ENCODE data around the gene VSTM4. TPM values are rescaled to one million over a fixed set of nuclear protein-coding genes. Genes with fewer than 3 reads are reported as not detected.

The VSTM4 gene, protein sequence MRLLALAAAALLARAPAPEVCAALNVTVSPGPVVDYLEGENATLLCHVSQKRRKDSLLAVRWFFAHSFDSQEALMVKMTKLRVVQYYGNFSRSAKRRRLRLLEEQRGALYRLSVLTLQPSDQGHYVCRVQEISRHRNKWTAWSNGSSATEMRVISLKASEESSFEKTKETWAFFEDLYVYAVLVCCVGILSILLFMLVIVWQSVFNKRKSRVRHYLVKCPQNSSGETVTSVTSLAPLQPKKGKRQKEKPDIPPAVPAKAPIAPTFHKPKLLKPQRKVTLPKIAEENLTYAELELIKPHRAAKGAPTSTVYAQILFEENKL
- total RNA-seq = 22.4 TPM
- long read RNA-seq, full-length matches to known transcripts = 41 of 109 reads
- long read RNA-seq, partial matches to known transcripts = 10 of 109 reads
- long read RNA-seq, other reads (novel, unspliced or antisense) = 58 of 109 reads

DNA sequence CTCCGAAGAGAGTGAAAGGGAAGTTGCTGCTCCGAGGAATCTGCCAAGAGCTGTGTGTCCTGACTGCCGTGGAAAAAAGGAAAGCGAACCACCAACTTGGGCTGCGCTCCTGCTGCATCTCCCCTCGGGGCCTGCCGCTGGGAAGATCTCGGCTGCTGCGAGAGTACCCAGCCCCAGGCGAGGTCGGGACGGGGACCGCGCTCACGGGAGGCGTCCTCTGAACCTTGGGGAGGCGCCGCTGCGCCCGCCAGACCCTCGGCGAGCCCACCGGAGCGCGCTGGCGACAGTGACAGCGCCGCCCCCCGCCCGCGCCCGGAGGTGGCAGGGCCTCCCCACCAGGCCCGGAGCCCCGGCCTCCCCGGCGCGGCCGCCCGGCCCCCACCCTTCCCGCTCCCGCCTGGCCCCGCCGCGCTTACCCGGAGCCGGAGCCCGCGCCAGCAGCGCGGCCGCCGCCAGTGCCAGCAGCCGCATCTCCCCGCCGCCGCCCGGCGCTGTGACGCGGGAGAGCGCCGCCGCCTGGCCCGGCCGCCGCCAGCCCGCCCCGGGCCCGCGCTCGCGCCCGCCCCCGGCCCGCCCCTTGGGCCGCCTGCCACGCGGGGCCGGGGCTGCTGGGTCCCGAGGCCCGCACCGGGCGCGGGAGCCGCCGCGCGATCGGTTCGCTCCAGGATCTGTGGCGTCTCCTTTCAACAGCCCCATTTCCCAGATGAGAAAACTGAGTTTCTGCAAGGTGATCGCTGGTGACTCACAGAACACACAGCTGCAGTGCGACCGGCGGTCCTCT, at the start of gene VSTM4:
Gene VSTM4 (minus strand): TSS at position 508 of the 781 bp plus-strand sequence. CDS start 37 bp downstream, at position 471.
- intact Hi-C loops (cut with DNase I) = loop anchor here (10.0 kb wide), 1 partner anchor 110 kb away; no protein-coding TSS in a partner anchor
- peak; percentile 60 for ATAC-seq (ENCODE audit: poor library complexity)
- DNase-seq = peak; percentile 72

DNA sequence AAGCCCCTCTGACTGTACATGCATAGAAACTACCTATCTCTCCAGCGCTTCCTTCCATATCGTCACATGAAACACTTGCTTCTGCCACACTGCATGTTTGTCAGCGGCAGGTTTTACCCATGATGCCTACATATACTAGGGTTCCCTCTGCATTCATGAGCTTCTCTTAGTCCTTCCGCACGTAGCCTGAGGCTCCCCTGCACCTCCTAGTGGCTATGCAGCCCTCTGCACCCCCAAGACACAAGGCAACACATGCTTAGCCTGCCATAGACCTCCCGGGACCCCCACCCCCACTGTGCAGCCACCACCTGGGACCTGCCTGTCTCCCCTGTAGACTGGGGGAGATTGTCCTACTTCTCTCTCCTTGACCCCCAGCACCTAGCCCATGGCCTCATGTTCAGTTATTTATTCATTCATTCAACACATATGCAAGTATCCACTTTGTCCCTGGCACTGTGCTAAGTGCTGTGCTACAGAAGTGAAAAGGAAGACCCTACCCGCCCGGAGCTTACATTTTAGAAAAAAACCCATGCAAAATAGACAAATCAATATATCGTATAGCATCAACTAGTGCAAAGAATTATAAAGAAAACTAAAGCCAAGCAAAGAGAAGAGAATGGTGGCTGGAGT, 49.4 kb upstream of the VSTM4 start:
- DNase-seq = peak; percentile 70
- intact Hi-C loops (cut with DNase I) = loop anchor here (5.0 to 10.0 kb wide), 2 partner anchors 187 to 500 kb away; no protein-coding TSS in a partner anchor
- peak; percentile 79 for ATAC-seq (ENCODE audit: poor library complexity)

DNA sequence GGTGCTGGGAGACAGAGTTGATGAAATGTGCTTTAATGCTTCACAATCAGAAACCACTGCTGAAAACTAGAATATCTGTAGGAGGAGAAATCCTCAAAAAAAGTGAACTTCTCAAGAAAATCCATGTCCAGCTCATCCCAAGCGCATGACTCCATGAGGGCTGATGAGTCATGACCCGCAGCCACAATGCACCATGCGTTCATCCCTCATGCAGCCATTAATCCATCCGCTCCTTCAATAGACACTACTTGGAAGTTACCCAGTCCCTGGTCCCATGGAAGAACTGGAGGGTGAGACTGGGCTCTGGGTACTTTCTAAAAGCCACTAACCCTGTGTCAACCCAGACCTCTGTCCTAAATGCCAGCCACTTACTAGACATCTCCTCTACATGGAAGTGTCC, 48.4 kb upstream of the VSTM4 start:
- DNase-seq = no peak
- ATAC-seq (ENCODE audit: poor library complexity) = no peak
- intact Hi-C loops (cut with DNase I) = loop anchor here (5.0 to 10.0 kb wide), 2 partner anchors 186 to 499 kb away; no protein-coding TSS in a partner anchor

DNA sequence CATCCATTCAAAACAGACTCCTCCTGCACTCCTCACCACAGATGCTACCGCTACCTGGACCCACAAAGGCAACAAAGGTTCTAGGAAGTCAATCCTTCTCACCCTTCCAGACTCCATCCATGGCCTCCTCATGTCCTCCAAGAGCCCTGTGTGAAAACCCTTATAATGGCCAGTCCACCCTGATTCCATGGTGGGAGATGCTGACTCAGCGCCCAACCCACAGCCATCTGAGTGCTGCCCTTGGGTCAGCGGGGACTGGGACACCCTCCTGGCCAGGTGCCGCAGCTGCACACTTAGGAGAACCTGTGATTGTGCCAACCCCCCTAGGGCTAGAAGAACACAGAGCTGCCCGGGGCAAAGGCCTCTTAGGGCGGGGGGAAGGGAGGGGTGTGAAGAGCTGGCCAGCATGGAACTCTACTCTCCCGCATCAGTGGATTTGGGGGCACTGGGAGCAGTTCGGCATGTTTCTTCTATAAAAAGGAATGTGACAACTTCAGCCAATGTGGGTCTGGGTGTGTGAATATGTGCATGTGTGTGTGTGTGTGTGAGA, 47.5 kb upstream of the VSTM4 start:
- intact Hi-C loops (cut with DNase I) = loop anchor here (5.0 to 10.0 kb wide), 2 partner anchors 186 to 498 kb away; no protein-coding TSS in a partner anchor
- ATAC-seq (ENCODE audit: poor library complexity) (no peak), DNase-seq (no peak)

DNA sequence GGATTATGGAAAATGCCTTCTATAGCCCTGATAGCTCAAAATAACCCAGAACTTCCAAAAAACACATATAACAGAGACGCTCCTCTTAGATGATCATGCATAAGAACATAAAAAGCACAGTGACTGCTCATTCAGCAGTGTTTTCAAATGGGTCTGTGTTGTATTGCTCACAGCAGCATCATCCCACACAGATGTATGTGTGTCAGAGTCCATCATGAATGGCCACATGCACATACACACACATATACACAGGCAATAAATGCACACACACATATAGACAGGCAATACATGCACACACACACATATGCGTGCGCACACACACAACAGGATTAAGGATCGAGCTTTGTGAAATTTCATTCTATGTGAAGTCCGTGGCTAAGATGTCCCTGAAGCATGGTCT, 46.7 kb upstream of the VSTM4 start:
- ATAC-seq (ENCODE audit: poor library complexity) = no peak
- DNase-seq = no peak
- intact Hi-C loops (cut with DNase I) = loop anchor here (5.0 to 10.0 kb wide), 2 partner anchors 185 to 497 kb away; no protein-coding TSS in a partner anchor

DNA sequence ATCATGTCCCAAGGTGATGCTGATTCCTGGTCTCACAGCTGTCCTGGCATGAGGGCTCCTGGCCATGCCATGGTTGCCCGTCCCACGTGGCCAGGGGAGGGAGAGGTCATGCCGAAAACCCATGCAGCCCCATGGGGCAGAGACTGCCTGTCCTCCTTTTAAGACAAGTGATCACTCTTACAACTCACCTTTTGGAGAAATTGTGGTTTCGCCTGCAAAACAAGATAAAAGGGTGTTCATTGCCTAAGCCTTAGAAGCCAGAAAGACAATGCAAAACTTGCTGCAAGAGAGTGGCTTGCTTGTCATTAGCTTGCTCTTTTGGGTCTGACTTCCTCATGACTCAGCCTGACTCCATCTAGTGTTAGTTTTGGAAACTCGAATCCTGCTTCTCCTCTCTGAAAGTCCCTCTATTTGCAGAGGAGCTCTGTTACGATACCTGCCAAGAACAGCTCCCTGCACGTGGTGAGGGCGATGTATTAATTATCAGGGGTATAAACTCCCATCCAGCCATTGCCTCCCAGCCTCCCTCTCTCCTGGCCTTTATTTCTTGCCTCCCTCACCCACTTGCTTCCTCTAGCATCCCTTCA, 46.2 kb upstream of the VSTM4 start:
- no peak for DNase-seq
- intact Hi-C loops (cut with DNase I) = loop anchor here (5.0 to 10.0 kb wide), 2 partner anchors 184 to 497 kb away; no protein-coding TSS in a partner anchor
- peak; percentile 78 for ATAC-seq (ENCODE audit: poor library complexity)

DNA sequence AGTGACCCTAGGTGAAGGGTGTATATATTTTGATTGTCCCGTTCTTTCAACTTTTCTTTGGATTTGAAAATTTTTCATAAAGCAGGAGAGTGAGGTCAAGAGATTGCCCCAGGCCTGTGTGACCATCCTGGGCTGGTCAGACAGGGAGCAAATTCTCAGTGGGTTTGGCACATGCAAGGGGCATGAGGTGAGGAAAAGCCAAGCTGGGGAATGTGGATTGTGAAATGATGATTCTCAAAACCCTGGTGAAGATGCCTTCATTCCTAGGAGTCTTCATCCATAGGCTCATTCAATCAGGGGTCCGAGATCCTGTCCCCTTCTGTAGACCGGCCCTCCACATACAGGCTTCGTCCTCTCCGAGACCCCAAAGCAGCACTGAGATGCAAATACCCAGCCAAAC, 45.5 kb upstream of the VSTM4 start:
- intact Hi-C loops (cut with DNase I) = loop anchor here (5.0 to 10.0 kb wide), 2 partner anchors 184 to 496 kb away; no protein-coding TSS in a partner anchor
- ATAC-seq (ENCODE audit: poor library complexity) = no peak
- DNase-seq = no peak

DNA sequence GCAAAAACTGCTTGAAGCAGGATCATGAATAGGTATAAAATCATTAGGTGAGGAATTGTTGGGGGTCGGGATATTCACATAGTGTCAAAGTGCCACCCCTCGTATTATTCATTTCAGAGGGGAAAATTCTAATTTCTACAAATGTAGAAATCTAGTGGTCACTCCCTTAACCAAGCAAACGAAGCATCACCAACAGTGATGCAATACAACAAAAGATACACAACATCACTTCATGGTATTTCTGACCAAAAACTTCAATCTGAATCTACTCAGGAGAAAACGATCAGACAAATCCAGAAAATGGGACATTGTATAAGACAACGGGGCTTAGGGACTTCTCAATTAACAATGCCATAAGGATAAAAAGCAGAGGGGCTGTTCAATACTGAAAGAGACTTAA, 44.8 kb upstream of the VSTM4 start:
- intact Hi-C loops (cut with DNase I) = loop anchor here (5.0 to 10.0 kb wide), 2 partner anchors 183 to 495 kb away; no protein-coding TSS in a partner anchor
- ATAC-seq (ENCODE audit: poor library complexity) = no peak
- no peak for DNase-seq

DNA sequence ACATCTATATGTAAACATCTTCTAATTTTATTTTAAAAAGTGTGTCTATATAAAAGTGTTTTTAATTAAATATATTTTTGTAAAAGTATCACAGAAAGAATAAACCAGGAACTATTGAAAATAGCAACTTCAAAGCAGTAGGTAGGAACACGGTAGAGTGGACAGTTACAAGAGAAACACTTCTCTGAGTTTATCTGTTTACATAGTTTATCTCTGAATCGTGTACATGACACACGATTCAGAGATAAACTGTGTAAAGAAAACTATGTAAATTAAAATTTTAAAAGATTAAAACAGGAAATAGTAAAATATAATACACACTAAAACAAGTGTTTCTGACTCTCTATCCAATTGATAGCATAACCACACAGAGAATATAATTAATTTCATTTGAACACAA, 43.6 kb upstream of the VSTM4 start:
- intact Hi-C loops (cut with DNase I) = no loop called here
- DNase-seq = no peak
- ATAC-seq (ENCODE audit: poor library complexity) = no peak

DNA sequence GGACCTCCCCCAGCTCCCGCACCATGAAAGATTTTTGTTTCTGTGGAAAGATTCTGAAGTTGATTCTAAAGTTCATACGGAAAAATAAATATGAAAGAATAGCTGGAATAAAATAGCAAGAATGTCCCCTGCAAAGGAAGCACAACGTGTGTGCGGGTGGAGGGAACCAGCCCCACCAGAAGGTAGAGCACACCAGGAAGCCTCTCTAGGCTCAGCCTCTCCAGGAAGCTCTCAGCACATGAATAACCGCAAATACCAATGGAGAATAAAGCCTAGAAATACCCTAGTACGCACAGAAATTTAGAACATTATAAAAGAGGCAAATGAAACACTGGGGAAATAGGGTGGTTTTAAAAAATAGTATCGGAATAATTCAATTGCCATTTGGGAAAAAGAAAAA, 43.1 kb upstream of the VSTM4 start:
- ATAC-seq (ENCODE audit: poor library complexity) (no peak), DNase-seq (no peak)
- intact Hi-C loops (cut with DNase I) = no loop called here

DNA sequence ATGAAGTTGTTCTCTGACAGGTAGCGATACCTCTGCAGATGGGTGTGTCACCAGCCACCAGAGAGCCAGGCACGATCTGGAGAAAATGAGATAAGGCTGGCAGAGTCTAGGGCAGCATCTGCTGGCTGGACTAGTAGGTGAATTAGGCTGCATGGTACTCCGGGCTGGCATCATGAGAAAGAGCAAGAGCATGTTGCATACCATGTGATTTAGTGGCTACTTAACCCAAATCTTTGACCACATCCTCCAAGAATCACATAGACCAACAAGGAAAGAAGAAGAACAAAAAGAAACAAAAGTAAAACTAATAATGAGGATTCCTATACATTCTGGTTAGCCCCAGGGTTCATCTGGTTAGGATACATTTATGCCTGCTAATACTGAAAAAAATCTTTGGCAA, 41.9 kb upstream of the VSTM4 start:
- DNase-seq = no peak
- intact Hi-C loops (cut with DNase I) = no loop called here
- ATAC-seq (ENCODE audit: poor library complexity) = no peak

DNA sequence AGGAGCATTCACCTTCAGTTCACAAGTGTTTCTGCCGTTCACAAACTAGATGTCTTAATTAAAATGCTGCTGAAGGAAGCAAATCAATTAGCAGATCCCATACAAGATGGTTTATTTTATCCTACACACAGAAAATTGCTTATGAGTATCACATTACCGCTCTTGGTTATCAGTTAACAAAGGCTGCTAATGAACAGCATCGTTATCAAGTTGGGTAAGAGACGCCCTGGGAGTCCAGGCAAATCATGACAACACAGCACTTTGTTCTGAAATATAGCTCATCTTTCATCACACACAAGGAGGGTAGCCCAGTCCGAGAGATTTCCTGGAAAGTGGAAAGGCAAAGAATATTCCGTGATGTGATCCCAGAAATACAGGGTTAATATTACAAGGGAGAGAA, 39.3 kb upstream of the VSTM4 start:
- intact Hi-C loops (cut with DNase I) = no loop called here
- ATAC-seq (ENCODE audit: poor library complexity) (no peak), DNase-seq (no peak)

DNA sequence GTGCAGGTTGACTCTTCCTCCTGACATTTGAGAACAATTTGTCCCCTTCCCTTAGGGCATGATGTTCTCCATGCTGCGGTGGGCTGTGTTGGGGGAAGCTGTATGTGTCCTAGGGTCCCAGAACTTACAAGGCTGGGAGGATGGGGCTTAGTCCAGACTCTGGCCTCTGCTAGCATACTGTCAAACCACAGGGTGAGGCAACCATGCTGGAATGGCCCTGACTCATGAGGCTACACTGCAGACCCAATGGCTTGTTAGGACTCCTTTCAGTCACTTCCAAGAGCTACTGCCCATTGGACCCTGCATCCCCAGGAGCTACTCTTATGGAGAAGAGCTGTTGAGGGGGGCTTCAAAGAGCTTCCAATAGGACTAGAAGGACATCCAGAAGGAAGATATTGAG, 38.6 kb upstream of the VSTM4 start:
- intact Hi-C loops (cut with DNase I) = no loop called here
- no peak for DNase-seq

DNA sequence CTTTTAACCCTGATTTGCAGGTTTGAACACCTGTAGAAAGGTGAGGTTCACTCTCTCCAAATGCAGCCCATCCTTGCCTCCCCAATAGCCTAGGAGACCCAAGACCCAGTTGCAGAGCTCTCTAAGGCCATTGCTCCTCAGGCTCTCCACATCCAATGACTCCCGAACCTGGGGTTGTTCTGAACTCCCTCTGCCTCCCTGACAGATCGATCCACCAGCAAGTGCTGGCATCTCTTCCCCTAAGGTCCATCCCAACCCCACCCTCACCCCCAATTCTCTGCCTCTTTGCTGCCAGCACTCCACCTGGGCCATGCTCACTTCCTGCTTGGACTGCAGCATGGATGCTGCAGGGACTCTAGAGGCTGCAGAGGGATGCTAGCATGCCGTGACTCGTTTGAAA, 37.8 kb upstream of the VSTM4 start:
- intact Hi-C loops (cut with DNase I) = no loop called here
- ATAC-seq (ENCODE audit: poor library complexity) = no peak

More for the DNA sequence above, 38.6 kb upstream of the VSTM4 start:
- ATAC-seq (ENCODE audit: poor library complexity) = no peak

DNA sequence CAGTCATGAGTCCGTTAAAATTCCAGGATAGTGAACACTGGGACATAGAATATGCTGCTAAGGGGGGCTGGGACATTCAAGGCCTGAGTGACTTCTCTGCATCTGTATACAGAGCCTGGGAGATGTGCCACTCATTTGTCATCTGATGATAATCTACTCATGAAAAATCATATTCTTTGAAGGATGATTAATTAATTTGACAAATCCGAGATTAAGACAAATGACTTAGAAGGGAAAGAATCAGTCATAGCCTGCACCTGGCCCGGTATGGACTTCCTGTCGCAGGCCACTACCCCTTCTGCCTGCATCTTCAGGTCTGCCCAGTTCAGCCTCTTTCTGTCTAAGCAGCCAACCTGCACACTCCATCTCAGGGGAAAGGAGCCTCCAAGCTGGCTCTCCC, 37.3 kb upstream of the VSTM4 start:
- DNase-seq (no peak), ATAC-seq (ENCODE audit: poor library complexity) (no peak)
- intact Hi-C loops (cut with DNase I) = no loop called here

More for the DNA sequence above, 37.8 kb upstream of the VSTM4 start:
- DNase-seq = no peak

DNA sequence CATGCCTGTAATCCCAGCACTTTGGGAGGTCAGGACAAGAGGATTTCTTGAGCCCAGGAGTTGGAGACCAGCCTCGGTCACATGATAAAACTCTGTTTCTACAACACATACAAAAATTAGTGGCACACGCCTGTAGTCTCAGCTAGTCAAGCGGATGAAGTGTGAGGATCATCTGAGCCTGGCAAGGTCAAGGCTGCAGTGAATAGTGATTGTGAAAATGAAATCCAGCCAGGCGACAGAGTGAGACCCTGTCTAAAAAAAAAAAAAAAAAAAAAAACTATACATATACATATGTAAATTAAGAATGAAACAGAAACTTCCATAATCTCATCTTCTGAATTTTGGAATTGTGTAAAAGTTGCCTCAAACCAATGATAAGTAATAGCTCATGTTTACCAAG, 36.7 kb upstream of the VSTM4 start:
- intact Hi-C loops (cut with DNase I) = no loop called here

DNA sequence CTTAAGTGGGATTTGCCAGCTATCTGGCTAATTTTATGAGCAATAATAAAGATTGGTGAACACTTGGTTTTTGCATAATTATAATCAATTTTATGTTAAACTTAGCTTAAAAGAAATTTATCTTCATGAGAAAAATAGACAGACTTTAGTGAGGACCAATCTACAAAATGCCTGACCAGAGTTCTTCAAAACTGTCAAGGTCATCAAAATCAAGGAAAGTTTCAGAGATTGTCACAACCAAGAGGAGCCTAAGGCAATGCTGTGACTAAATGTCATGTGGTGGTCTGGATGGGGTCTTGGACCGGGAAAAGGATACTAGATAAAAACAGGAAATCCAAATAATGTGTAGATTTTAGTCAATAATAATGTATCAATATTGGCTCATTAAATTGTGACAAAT, 36.2 kb upstream of the VSTM4 start:
- ATAC-seq (ENCODE audit: poor library complexity) = no peak
- no peak for DNase-seq
- intact Hi-C loops (cut with DNase I) = no loop called here

More for the DNA sequence above, 36.7 kb upstream of the VSTM4 start:
- no peak for DNase-seq
- ATAC-seq (ENCODE audit: poor library complexity) = no peak

DNA sequence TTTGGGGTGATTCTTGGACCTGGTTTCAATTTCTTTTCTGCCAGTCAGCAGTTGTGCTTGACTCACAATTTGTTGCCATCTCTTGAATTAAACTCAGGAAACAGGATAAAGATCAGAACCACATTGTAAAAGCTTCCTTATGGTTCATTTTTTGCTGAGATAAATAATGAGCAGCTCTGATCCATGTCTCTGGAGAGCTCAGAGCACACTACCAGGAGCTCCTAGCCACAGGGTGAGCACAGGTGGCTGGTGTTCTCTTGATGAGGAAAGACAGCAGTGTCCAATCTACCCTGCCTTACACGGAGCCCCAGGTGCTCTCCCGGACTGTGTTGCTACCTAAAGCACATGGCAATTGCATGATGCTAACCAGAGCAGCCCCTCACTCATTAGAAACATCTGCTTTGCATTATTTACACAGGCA, 35.7 kb upstream of the VSTM4 start:
- ATAC-seq (ENCODE audit: poor library complexity) (no peak), DNase-seq (no peak)
- intact Hi-C loops (cut with DNase I) = no loop called here
